ENCODE results near the gene NRN1L.
A peak's percentile ranks its signal among the peaks of the same experiment; 100 is the strongest.

NRN1L gene

DNA sequence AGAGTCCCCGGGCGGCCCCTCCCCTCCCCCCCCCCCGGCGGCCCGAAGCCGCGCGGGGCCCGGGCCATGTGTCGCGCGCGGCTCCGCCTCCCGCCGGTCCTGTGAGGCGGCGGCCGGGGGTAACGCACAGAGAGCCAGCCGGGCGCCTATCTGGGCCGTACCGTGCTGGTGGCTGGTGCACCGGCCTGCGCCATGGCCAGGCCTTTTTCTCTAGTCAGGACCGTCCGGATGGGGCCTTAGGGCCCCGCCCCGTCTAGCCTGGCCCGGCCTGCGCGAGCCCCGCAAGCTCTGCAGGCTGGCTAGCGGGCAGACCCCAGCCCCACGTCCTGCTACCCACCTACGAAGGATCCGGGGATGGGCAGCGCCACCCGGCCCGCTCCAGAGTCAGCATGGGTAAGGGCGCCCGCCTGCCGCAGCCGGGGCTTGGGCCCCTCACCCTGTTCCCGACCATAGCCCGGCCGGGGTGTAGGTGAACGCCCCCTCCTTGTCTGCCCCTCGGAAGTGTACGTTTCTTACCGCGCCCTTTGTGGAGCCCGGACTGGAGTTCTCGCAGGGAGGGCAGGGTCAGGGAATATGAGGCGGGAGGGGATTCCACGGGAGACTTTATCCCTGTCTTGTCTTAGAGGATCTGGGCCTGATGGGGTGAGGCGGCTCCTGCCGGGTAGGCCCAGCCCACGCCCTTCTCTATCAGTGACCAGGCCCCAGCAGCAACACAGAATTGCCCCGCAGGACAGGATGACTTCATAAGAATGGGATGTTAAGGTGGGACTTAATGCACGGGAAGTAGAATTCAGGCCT, 37.4 kb upstream of the NRN1L start, which contains the start of gene CENPT:
Gene CENPT, minus strand, starts transcription at position 630 of the 798 bp plus-strand sequence. CDS start 13,834 bp downstream, outside the sequence.
- H2AFZ ChIP-seq (ENCODE audit: low read length), result peak within 1 kb of the TSS; percentile 81
- peak within 1 kb of the TSS; percentile 83 for H3K23ac ChIP-seq (ENCODE audit: low read depth, low read length, poor library complexity)
- H3K27me3 ChIP-seq (ENCODE audit: control insufficient read depth in 3 of 3, insufficient read depth in 3 of 3, low read depth in 1 of 3, low read length in 3 of 3), result no peaks in the 10 kb centered on the region
- WGBS, 2 donors (ENCODE audit: extremely low coverage in 2 of 2, insufficient read length in 2 of 2, insufficient replicate concordance in 1 of 2), result no CpG with 5 or more reads among the region's 62 CpGs
- H2BK15ac ChIP-seq (ENCODE audit: low read length), result peak within 1 kb of the TSS; percentile 55
- peak within 1 kb of the TSS; percentile 83 for H3K4me2 ChIP-seq (ENCODE audit: insufficient read depth, low read length, poor library complexity, severe bottlenecking)
- peaks cover 15% of the 10 kb centered on the region for H3K79me1 ChIP-seq (ENCODE audit: low read depth, low read length)
- H2BK12ac ChIP-seq (ENCODE audit: low read length), result no peak within 1 kb of the TSS
- H3K18ac ChIP-seq (ENCODE audit: low read length), result peak within 1 kb of the TSS; percentile 94
- peak within 1 kb of the TSS; percentile 89 for H3K27ac ChIP-seq (replicated peaks; ENCODE audit: low read length)
- peak within 1 kb of the TSS; percentile 97 for H3K9ac ChIP-seq (ENCODE audit: low read depth, low read length, poor library complexity)
- no peak within 1 kb of the TSS for H3K4ac ChIP-seq (ENCODE audit: low read length)
- peaks cover 22 to 23% of the 10 kb centered on the region in 2 donors for H3K4me1 ChIP-seq (ENCODE audit: control insufficient read depth in 2 of 2, insufficient read depth in 1 of 2, low read depth in 1 of 2, low read length in 2 of 2)
- peak within 1 kb of the TSS; percentile 73 for H2AK5ac ChIP-seq (ENCODE audit: low read depth, low read length)
- peak within 1 kb of the TSS; percentile 79 for H2BK5ac ChIP-seq (ENCODE audit: low read length)
- peaks cover 4 to 41% of the 10 kb centered on the region in 2 donors for H3K36me3 ChIP-seq (replicated peaks in 1 of 2; ENCODE audit: control insufficient read depth in 2 of 2, insufficient read depth in 2 of 2, low read length in 2 of 2)
- DNase-seq (ENCODE audit: low spot score), result no peak
- H4K91ac ChIP-seq (ENCODE audit: low read depth, low read length, poor library complexity), result no peak within 1 kb of the TSS
- no peaks in the 10 kb centered on the region for H3K9me3 ChIP-seq (replicated peaks in 1 of 2; ENCODE audit: control insufficient read depth in 2 of 2, insufficient read depth in 1 of 2, low read depth in 1 of 2, low read length in 2 of 2)
- H2BK120ac ChIP-seq (ENCODE audit: low read depth, low read length), result no peak within 1 kb of the TSS
- H4K8ac ChIP-seq (ENCODE audit: low read depth, low read length), result no peak within 1 kb of the TSS
- H3K14ac ChIP-seq (ENCODE audit: low read length), result peak within 1 kb of the TSS; percentile 75
- peak within 1 kb of the TSS; percentile 97 to 98 for H3K4me3 ChIP-seq (ENCODE audit: low read length in 2 of 2)

DNA sequence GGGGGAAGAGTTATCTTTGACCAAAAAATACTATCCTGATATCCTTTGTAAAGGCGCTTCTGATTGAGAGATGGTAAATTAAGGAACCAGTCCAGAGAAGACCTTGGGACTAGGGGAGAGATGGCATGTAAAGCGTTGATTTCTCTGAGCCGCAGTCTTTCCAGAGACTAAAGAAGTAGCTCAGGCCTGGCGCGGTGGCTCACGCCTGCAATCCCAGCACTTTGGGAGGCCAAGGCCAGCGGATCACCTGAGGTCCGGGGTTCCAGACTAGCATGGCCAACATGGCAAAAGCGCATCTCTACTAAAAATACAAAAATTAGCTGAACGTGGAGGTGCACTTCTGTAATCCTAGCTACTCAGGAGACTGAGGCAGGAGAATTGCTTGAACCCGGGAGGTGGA, 36.6 kb upstream of the NRN1L start:
- Histone ChIP-seq H3K36me3 (replicated peaks in 1 of 2; ENCODE audit: control insufficient read depth in 2 of 2, insufficient read depth in 2 of 2, low read length in 2 of 2) (peaks cover 4 to 47% of the 10 kb centered on the region in 2 donors), H2BK15ac (ENCODE audit: low read length) (no peak overlapping the region), H3K27ac (replicated peaks; ENCODE audit: low read length) (no peak overlapping the region), H2AFZ (ENCODE audit: low read length) (no peak overlapping the region), H3K4ac (ENCODE audit: low read length) (no peak overlapping the region), H3K27me3 (ENCODE audit: control insufficient read depth in 3 of 3, insufficient read depth in 3 of 3, low read depth in 1 of 3, low read length in 3 of 3) (no peaks in the 10 kb centered on the region), H3K9ac (ENCODE audit: low read depth, low read length, poor library complexity) (no peak overlapping the region), H4K91ac (ENCODE audit: low read depth, low read length, poor library complexity) (no peak overlapping the region), H2AK5ac (ENCODE audit: low read depth, low read length) (no peak overlapping the region), H3K23ac (ENCODE audit: low read depth, low read length, poor library complexity) (no peak overlapping the region), H3K9me3 (replicated peaks in 1 of 2; ENCODE audit: control insufficient read depth in 2 of 2, insufficient read depth in 1 of 2, low read depth in 1 of 2, low read length in 2 of 2) (no peaks in the 10 kb centered on the region), H3K4me3 (ENCODE audit: low read length in 2 of 2) (peak overlapping the region in 1 of 2 donors; percentile 97), H3K4me1 (ENCODE audit: control insufficient read depth in 2 of 2, insufficient read depth in 1 of 2, low read depth in 1 of 2, low read length in 2 of 2) (peaks cover 21% of the 10 kb centered on the region in 2 donors), H4K8ac (ENCODE audit: low read depth, low read length) (no peak overlapping the region), H2BK12ac (ENCODE audit: low read length) (no peak overlapping the region), H3K79me1 (ENCODE audit: low read depth, low read length) (peaks cover 10% of the 10 kb centered on the region), H3K14ac (ENCODE audit: low read length) (no peak overlapping the region), H2BK5ac (ENCODE audit: low read length) (no peak overlapping the region), H3K18ac (ENCODE audit: low read length) (no peak overlapping the region), H2BK120ac (ENCODE audit: low read depth, low read length) (no peak overlapping the region), H3K4me2 (ENCODE audit: insufficient read depth, low read length, poor library complexity, severe bottlenecking) (peak overlapping the region; percentile 83)
- DNase-seq (ENCODE audit: low spot score), result no peak
- no CpG with 5 or more reads among the region's 11 CpGs for WGBS, 2 donors (ENCODE audit: extremely low coverage in 2 of 2, insufficient read length in 2 of 2, insufficient replicate concordance in 1 of 2)

DNA sequence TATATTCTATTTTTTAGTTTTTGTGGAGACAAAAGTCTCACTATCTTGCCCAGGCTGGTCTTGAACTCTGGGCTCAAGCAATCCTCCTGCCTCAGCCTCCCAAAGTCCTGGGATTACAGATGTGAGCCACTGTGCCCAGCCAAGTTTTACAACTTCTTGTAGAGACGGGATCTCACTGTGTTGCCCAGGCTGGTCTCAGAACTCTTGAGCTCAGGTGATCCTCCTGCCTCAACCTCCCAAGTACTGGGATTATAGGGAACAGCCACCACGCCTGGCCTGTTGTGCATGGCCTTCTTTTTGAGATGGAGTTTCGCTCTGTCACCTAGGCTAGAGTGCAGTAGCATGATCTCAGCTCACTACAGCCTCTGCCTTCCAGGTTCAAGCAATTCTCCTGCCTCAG, 31.0 kb upstream of the NRN1L start:
- no CpG with 5 or more reads among the region's 3 CpGs for WGBS, 2 donors (ENCODE audit: extremely low coverage in 2 of 2, insufficient read length in 2 of 2, insufficient replicate concordance in 1 of 2)

DNA sequence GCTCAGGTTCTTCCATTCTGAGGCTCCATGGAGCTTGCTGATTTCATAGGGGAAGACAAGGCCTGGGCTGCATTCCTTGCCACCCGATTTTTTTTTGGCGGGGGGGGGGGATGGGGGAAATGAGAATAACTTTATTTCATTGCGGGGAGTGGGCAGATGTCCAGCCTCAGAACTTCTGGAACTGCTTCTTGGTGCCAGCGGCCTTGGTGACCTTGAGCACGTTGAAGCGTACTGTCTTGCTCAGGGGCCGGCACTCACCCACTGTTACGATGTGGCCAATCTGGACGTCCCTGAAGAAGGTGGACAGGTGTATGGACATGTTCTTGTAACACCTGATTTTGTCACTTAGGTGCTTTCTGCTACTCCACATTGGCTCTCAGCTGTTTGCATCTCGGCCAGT, 28.9 kb upstream of the NRN1L start:
- Histone ChIP-seq H2BK15ac (ENCODE audit: low read length) (no peak overlapping the region), H3K27me3 (ENCODE audit: control insufficient read depth in 3 of 3, insufficient read depth in 3 of 3, low read depth in 1 of 3, low read length in 3 of 3) (no peaks in the 10 kb centered on the region), H3K4me2 (ENCODE audit: insufficient read depth, low read length, poor library complexity, severe bottlenecking) (no peak overlapping the region), H2AK5ac (ENCODE audit: low read depth, low read length) (no peak overlapping the region), H4K8ac (ENCODE audit: low read depth, low read length) (no peak overlapping the region), H2BK5ac (ENCODE audit: low read length) (no peak overlapping the region), H3K4ac (ENCODE audit: low read length) (no peak overlapping the region), H3K36me3 (replicated peaks in 1 of 2; ENCODE audit: control insufficient read depth in 2 of 2, insufficient read depth in 2 of 2, low read length in 2 of 2) (peaks cover 5 to 76% of the 10 kb centered on the region in 2 donors), H3K9ac (ENCODE audit: low read depth, low read length, poor library complexity) (no peak overlapping the region), H2BK120ac (ENCODE audit: low read depth, low read length) (no peak overlapping the region), H3K9me3 (replicated peaks in 1 of 2; ENCODE audit: control insufficient read depth in 2 of 2, insufficient read depth in 1 of 2, low read depth in 1 of 2, low read length in 2 of 2) (no peaks in the 10 kb centered on the region), H2AFZ (ENCODE audit: low read length) (no peak overlapping the region), H3K23ac (ENCODE audit: low read depth, low read length, poor library complexity) (no peak overlapping the region), H3K14ac (ENCODE audit: low read length) (no peak overlapping the region), H4K91ac (ENCODE audit: low read depth, low read length, poor library complexity) (no peak overlapping the region), H3K18ac (ENCODE audit: low read length) (no peak overlapping the region), H3K79me1 (ENCODE audit: low read depth, low read length) (peaks cover 16% of the 10 kb centered on the region), H2BK12ac (ENCODE audit: low read length) (no peak overlapping the region), H3K4me3 (ENCODE audit: low read length in 2 of 2) (no peak overlapping the region), H3K27ac (replicated peaks; ENCODE audit: low read length) (no peak overlapping the region), H3K4me1 (ENCODE audit: control insufficient read depth in 2 of 2, insufficient read depth in 1 of 2, low read depth in 1 of 2, low read length in 2 of 2) (peaks cover 0 to 3% of the 10 kb centered on the region in 2 donors)
- WGBS, 2 donors (ENCODE audit: extremely low coverage in 2 of 2, insufficient read length in 2 of 2, insufficient replicate concordance in 1 of 2), result no CpG with 5 or more reads among the region's 10 CpGs
- no peak for DNase-seq (ENCODE audit: low spot score)

More for the DNA sequence above, 31.0 kb upstream of the NRN1L start:
- peaks cover 13% of the 10 kb centered on the region for H3K79me1 ChIP-seq (ENCODE audit: low read depth, low read length)
- no peak overlapping the region for H3K27ac ChIP-seq (replicated peaks; ENCODE audit: low read length)
- no peaks in the 10 kb centered on the region for H3K27me3 ChIP-seq (ENCODE audit: control insufficient read depth in 3 of 3, insufficient read depth in 3 of 3, low read depth in 1 of 3, low read length in 3 of 3)
- DNase-seq (ENCODE audit: low spot score), result no peak
- H2BK15ac ChIP-seq (ENCODE audit: low read length), result no peak overlapping the region
- H2BK120ac ChIP-seq (ENCODE audit: low read depth, low read length), result no peak overlapping the region
- H2BK12ac ChIP-seq (ENCODE audit: low read length), result no peak overlapping the region
- H2BK5ac ChIP-seq (ENCODE audit: low read length), result no peak overlapping the region
- H3K9ac ChIP-seq (ENCODE audit: low read depth, low read length, poor library complexity), result no peak overlapping the region
- no peaks in the 10 kb centered on the region for H3K9me3 ChIP-seq (replicated peaks in 1 of 2; ENCODE audit: control insufficient read depth in 2 of 2, insufficient read depth in 1 of 2, low read depth in 1 of 2, low read length in 2 of 2)
- H4K8ac ChIP-seq (ENCODE audit: low read depth, low read length), result no peak overlapping the region
- no peak overlapping the region for H3K23ac ChIP-seq (ENCODE audit: low read depth, low read length, poor library complexity)
- no peak overlapping the region for H3K4ac ChIP-seq (ENCODE audit: low read length)
- H3K18ac ChIP-seq (ENCODE audit: low read length), result no peak overlapping the region
- H3K36me3 ChIP-seq (replicated peaks in 1 of 2; ENCODE audit: control insufficient read depth in 2 of 2, insufficient read depth in 2 of 2, low read length in 2 of 2), result peaks cover 2 to 74% of the 10 kb centered on the region in 2 donors
- peaks cover 0 to 3% of the 10 kb centered on the region in 2 donors for H3K4me1 ChIP-seq (ENCODE audit: control insufficient read depth in 2 of 2, insufficient read depth in 1 of 2, low read depth in 1 of 2, low read length in 2 of 2)
- H2AFZ ChIP-seq (ENCODE audit: low read length), result no peak overlapping the region
- no peak overlapping the region for H2AK5ac ChIP-seq (ENCODE audit: low read depth, low read length)
- no peak overlapping the region for H4K91ac ChIP-seq (ENCODE audit: low read depth, low read length, poor library complexity)
- H3K4me2 ChIP-seq (ENCODE audit: insufficient read depth, low read length, poor library complexity, severe bottlenecking), result no peak overlapping the region
- H3K4me3 ChIP-seq (ENCODE audit: low read length in 2 of 2), result no peak overlapping the region
- no peak overlapping the region for H3K14ac ChIP-seq (ENCODE audit: low read length)

All from neuronal stem cell (in vitro differentiated cells).